Measurements from ENCODE around the gene UNC5CL. TPM values are rescaled to one million over a fixed set of nuclear protein-coding genes. Genes with fewer than 3 reads are reported as not detected.

Gene UNC5CL
- total RNA-seq, 1 donor from 2014 or later = 0.27 TPM

DNA sequence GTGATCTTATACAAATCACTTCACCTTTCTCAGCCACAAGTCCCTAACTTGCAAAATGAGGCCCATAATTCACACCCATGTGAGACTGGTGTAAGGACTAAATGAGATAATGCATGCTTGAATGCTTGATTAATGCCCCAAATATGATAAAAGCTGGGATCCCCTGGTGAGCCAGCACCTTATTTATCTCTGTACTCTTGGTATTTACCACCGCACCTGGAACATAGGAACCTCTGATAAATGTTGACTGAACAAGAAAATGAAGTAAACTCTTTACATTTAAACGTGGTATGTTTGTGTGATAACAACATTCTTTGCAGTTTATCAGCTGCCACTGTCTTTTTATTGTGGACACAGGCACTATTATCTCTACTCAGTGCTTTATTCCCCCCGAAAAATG is 11.5 kb upstream of the UNC5CL start:
- no peak for DNase-seq
- H3K9me3 ChIP-seq (replicated peaks) = no peaks in the 10 kb centered on the region
- TF ChIP-seq, protein P1, sequence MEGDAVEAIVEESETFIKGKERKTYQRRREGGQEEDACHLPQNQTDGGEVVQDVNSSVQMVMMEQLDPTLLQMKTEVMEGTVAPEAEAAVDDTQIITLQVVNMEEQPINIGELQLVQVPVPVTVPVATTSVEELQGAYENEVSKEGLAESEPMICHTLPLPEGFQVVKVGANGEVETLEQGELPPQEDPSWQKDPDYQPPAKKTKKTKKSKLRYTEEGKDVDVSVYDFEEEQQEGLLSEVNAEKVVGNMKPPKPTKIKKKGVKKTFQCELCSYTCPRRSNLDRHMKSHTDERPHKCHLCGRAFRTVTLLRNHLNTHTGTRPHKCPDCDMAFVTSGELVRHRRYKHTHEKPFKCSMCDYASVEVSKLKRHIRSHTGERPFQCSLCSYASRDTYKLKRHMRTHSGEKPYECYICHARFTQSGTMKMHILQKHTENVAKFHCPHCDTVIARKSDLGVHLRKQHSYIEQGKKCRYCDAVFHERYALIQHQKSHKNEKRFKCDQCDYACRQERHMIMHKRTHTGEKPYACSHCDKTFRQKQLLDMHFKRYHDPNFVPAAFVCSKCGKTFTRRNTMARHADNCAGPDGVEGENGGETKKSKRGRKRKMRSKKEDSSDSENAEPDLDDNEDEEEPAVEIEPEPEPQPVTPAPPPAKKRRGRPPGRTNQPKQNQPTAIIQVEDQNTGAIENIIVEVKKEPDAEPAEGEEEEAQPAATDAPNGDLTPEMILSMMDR (IDR thresholded peaks at IDR 0.05; ENCODE audit: borderline replicate concordance) = no peak
- H3K27me3 ChIP-seq (ENCODE audit: low read depth) = no peaks in the 10 kb centered on the region
- peak overlapping the region; percentile 76 for H3K27ac ChIP-seq (replicated peaks)
- H3K4me1 ChIP-seq = peaks cover 55% of the 10 kb centered on the region
- intact Hi-C loops (cut with micrococcal nuclease) = no loop called here
- no peak overlapping the region for H3K4me3 ChIP-seq
- no peaks in the 10 kb centered on the region for H3K36me3 ChIP-seq

DNA sequence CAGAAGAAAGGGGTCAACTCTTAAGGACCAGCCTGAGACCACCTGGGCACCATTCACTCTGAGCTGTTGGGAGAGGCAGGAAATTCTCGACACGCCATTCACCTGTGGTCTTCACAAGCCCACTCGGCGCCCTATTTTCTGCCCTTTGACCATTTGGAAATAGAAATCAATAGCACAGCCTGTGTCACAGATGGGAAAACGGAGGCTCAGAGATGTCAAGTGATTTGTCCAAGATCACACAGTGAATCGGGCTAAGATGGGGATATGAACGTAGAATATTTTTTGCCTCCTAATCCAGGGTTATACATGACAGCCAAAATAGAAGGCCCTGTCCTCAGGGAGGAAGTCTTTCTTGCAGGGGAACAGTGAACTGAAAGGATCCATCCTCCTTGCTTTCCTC is 10.9 kb upstream of the UNC5CL start:
- intact Hi-C loops (cut with micrococcal nuclease) = no loop called here
- Histone ChIP-seq H3K4me1 (peaks cover 55% of the 10 kb centered on the region), H3K4me3 (no peak overlapping the region), H3K9me3 (replicated peaks) (no peaks in the 10 kb centered on the region), H3K27me3 (ENCODE audit: low read depth) (no peaks in the 10 kb centered on the region), H3K36me3 (no peaks in the 10 kb centered on the region), H3K27ac (replicated peaks) (peak overlapping the region; percentile 76)
- no peak for DNase-seq
- TF ChIP-seq, protein P1 (IDR thresholded peaks at IDR 0.05; ENCODE audit: borderline replicate concordance) = no peak

DNA sequence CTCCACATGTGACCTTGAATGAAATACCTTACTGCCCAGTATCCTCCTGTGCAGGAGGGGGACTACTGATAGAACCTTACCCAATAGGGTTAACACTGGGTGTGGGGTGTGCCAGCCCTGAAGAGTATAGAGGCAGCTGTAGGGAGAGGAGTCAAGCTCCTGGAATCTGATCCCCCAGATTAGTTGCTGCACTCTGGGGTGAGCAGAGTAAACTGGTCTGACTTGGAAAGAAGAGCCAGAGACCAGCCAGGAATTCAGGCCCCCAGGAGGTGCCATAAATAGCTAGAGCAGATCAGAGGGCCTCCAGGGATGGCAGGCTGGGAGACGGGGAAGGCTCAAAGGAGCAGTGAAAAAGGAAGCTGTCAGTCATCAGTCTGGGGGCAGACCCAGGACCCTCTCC is 10.5 kb upstream of the UNC5CL start:
- no peaks in the 10 kb centered on the region for H3K9me3 ChIP-seq (replicated peaks)
- H3K4me1 ChIP-seq = peaks cover 55% of the 10 kb centered on the region
- TF ChIP-seq, protein P1 (IDR thresholded peaks at IDR 0.05; ENCODE audit: borderline replicate concordance) = no peak
- intact Hi-C loops (cut with micrococcal nuclease) = no loop called here
- no peak for DNase-seq
- peak overlapping the region; percentile 76 for H3K27ac ChIP-seq (replicated peaks)
- no peak overlapping the region for H3K4me3 ChIP-seq
- H3K27me3 ChIP-seq (ENCODE audit: low read depth) = no peaks in the 10 kb centered on the region
- no peaks in the 10 kb centered on the region for H3K36me3 ChIP-seq

DNA sequence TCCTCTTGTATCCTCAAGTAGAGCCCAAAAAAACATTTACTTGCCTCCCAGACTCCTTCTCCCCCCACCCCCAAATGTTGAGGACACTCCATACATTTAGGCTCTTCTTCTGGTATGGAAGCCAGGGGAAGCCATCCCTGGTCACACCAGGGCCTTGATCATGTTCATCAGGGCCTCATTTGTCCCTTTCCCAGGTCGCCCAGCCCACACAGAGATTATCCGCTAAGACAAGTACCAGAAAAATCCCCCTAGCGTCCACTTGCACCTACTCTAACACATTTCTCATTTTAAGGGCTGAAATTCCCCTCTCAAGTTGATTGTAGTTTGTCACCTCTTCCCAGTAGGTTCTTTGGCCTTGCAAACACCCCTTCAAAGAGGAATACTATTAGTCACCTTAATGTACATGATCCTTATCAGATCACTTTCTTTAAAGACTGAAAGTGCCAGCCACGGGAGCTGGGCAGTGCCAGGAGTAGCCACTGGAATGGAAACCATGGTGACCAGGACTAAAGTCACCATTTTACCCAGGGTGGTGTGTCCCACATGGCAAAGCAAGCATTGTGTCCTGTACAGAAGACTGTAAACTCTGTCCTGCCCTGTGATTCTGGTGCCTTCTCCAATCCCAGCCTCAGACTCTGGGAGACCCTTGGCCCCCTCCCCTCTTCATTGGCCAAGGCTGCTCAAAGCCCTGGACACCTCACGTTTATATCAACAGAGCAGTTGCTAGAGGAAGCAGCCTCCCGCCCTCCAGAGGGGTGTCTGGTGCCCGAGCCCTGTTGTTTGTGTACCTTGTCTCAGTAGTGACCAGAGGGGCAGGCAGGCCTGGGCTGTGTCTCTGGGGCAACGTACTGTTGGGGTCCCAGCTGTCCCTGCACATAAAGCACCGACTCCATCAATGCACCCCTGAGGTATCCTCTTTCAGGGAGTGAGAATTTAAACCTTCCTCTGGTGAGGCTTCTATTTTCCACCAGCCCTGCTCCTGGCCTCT is 9.0 kb upstream of the UNC5CL start:
- TF ChIP-seq, protein P1 (IDR thresholded peaks at IDR 0.05; ENCODE audit: borderline replicate concordance) = no peak
- no peaks in the 10 kb centered on the region for H3K27me3 ChIP-seq (ENCODE audit: low read depth)
- H3K4me3 ChIP-seq = no peak overlapping the region
- H3K36me3 ChIP-seq = no peaks in the 10 kb centered on the region
- H3K27ac ChIP-seq (replicated peaks) = peak overlapping the region; percentile 76
- H3K9me3 ChIP-seq (replicated peaks) = no peaks in the 10 kb centered on the region
- no peak for DNase-seq
- H3K4me1 ChIP-seq = peaks cover 46% of the 10 kb centered on the region
- intact Hi-C loops (cut with micrococcal nuclease) = no loop called here

DNA sequence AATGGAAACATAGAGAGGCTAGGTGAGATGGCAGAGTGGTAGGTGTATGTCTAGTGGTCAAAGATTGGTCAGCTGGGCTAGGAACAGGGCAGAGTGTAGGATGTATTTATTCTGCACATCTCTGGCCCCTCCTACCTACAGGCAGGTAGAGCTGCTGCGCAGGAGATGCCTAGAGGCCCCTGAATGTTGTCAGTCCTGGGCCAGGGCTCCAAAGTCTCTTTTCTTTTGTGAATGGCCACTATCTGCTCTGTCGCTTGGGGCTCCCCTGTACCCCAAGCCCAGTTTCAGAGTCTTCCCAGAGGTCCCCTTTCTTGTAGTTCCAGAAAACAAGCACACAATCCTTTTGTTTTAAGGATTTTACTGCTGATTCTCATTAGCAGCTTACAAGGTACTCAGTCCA is 8.3 kb upstream of the UNC5CL start:
- H3K27ac ChIP-seq (replicated peaks) = no peak overlapping the region
- H3K27me3 ChIP-seq (ENCODE audit: low read depth) = no peaks in the 10 kb centered on the region
- no peak overlapping the region for H3K4me3 ChIP-seq
- H3K36me3 ChIP-seq = no peaks in the 10 kb centered on the region
- TF ChIP-seq, protein P1 (IDR thresholded peaks at IDR 0.05; ENCODE audit: borderline replicate concordance) = no peak
- H3K9me3 ChIP-seq (replicated peaks) = no peaks in the 10 kb centered on the region
- no peak for DNase-seq
- intact Hi-C loops (cut with micrococcal nuclease) = no loop called here
- H3K4me1 ChIP-seq = peaks cover 40% of the 10 kb centered on the region
